ENCODE data around the gene EFCC1. TPM values are rescaled to one million over a fixed set of nuclear protein-coding genes. Genes with fewer than 3 reads are reported as not detected.

EFCC1 gene
- total RNA-seq, 1 experiment from 2014 or later: 1.0 TPM

DNA sequence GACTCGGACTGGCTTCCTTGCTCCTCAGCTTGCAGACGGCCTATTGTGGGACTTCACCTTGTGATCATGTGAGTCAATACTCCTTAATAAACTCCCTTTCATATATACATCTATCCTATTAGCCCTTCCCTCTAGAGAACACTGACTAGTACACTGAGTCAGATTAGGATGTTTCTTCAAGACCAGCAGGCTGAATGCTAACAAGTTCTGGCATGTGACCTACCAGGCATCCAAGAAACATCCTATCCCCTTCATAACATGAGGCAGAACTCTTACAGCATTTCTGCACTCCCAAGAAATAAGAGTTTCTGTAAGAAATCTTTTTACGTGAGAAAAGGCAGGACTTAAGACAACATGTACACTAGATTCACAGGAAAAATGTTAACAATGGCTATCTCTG lies 16.5 kb upstream of the EFCC1 start:
- ChIA-PET RAD21 (ENCODE audit: low non-redundant PET in 1 of 2, low total read pairs in 2 of 2, uncharacterized antibody in 2 of 2, unreplicated experiment in 2 of 2) (no interaction called here), CTCF (no interaction called here), POLR2A (no interaction called here)
- Histone ChIP-seq H3K9me3 (ENCODE audit: control insufficient read depth in 1 of 2, insufficient read depth in 1 of 2, low read depth in 1 of 2, low read length in 2 of 2) (no peaks in the 10 kb centered on the region), H3K27me3 (ENCODE audit: insufficient read depth, low read length) (no peaks in the 10 kb centered on the region), H3K9ac (ENCODE audit: low read length) (no peak overlapping the region), H3K4me1 (ENCODE audit: control insufficient read depth in 1 of 2, insufficient read depth in 2 of 2, low read length in 2 of 2) (no peaks in the 10 kb centered on the region), H3K9me2 (ENCODE audit: insufficient read depth) (no peaks in the 10 kb centered on the region), H3K4me2 (ENCODE audit: low read length) (no peak overlapping the region), H3K79me2 (ENCODE audit: insufficient read depth, low read length) (no peaks in the 10 kb centered on the region), H3K36me3 (ENCODE audit: control insufficient read depth in 1 of 2, insufficient read depth in 2 of 2, low read length in 2 of 2) (no peaks in the 10 kb centered on the region), H3K27ac (ENCODE audit: low read depth, low read length) (no peak overlapping the region), H4K20me1 (ENCODE audit: insufficient read depth) (no peaks in the 10 kb centered on the region), H2AFZ (ENCODE audit: low read depth, low read length, poor library complexity, severe bottlenecking) (no peak overlapping the region), H3K4me3 (replicated peaks in 1 of 2; ENCODE audit: low read depth in 1 of 2, low read length in 2 of 2) (no peak overlapping the region)
- TF ChIP-seq POLR2AphosphoS5 (IDR thresholded peaks at IDR 0.05; ENCODE audit: low read depth, low read length) (no peak), SIN3A (IDR thresholded peaks at IDR 0.05; ENCODE audit: low read depth) (no peak), TCF7L2 (IDR thresholded peaks at IDR 0.05; ENCODE audit: borderline replicate concordance, extremely low read depth, insufficient read depth, insufficient read length) (no peak), JUND (IDR thresholded peaks at IDR 0.05) (no peak), SP1 (IDR thresholded peaks at IDR 0.05; ENCODE audit: low read depth) (no peak), ELF1 (IDR thresholded peaks at IDR 0.05; ENCODE audit: borderline replicate concordance, low read depth) (no peak)
- no TSS peak for BruUV-seq (replicated peaks)
- DNase-seq (ENCODE audit: low read depth, low spot score) (no peak), ATAC-seq (no peak)
- intact Hi-C loops (cut with micrococcal nuclease): no loop called here

DNA sequence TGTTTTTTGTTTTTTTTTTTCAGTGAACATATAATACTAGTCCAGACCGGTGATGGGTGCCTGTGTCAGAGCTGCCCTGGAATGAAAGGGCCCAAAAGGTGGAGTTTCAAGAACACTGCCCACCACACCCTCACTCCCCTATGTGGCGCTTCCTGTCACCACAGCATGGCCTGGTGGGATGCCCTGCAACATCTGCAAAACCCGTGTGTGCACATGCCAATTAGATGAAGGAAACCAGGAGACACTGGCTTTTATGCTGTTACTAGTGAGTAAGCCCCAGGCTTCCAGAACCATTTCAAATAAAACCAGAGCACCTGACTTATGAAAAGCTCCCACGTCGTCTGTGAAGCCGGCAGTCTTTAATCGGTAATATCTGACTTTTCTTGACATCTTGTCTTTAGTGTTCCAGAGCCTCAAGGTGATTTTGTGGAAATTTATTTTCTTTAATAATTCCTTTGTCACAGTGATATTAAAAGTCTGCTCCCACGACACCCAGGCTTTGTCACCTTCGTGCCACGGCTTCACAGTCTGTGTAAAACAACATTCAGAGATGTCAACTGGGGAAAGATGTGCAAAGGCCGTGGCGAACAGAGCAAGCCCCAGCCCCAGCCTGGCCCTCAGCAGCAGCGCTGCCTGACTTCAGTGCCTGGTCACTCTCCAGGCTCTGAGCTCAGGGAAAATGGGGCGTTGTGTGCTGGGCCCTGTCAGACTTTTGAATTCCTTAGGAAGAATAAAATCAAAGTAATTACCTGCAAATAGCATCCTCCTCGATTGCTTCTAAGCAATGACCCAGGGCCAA lies 13.6 kb upstream of the EFCC1 start:
- ChIA-PET CTCF (no interaction called here), RAD21 (ENCODE audit: low non-redundant PET in 1 of 2, low total read pairs in 2 of 2, uncharacterized antibody in 2 of 2, unreplicated experiment in 2 of 2) (no interaction called here), POLR2A (no interaction called here)
- no peaks in the 10 kb centered on the region for H3K36me3 ChIP-seq (ENCODE audit: control insufficient read depth in 1 of 2, insufficient read depth in 2 of 2, low read length in 2 of 2)
- H3K4me1 ChIP-seq (ENCODE audit: control insufficient read depth in 1 of 2, insufficient read depth in 2 of 2, low read length in 2 of 2): no peaks in the 10 kb centered on the region
- no peaks in the 10 kb centered on the region for H3K27me3 ChIP-seq (ENCODE audit: insufficient read depth, low read length)
- BruUV-seq (replicated peaks): no TSS peak
- H2AFZ ChIP-seq (ENCODE audit: low read depth, low read length, poor library complexity, severe bottlenecking): no peak overlapping the region
- intact Hi-C loops (cut with micrococcal nuclease): no loop called here
- no peak overlapping the region for H3K4me2 ChIP-seq (ENCODE audit: low read length)
- ATAC-seq (no peak), DNase-seq (ENCODE audit: low read depth, low spot score) (no peak)
- no peak overlapping the region for H3K9ac ChIP-seq (ENCODE audit: low read length)
- H3K79me2 ChIP-seq (ENCODE audit: insufficient read depth, low read length): no peaks in the 10 kb centered on the region
- H3K4me3 ChIP-seq (replicated peaks in 1 of 2; ENCODE audit: low read depth in 1 of 2, low read length in 2 of 2): no peak overlapping the region
- H3K9me3 ChIP-seq (ENCODE audit: control insufficient read depth in 1 of 2, insufficient read depth in 1 of 2, low read depth in 1 of 2, low read length in 2 of 2): no peaks in the 10 kb centered on the region
- H3K9me2 ChIP-seq (ENCODE audit: insufficient read depth): no peaks in the 10 kb centered on the region
- H4K20me1 ChIP-seq (ENCODE audit: insufficient read depth): no peaks in the 10 kb centered on the region
- no peak overlapping the region for H3K27ac ChIP-seq (ENCODE audit: low read depth, low read length)
- no peak for TF ChIP-seq SRF (IDR thresholded peaks at IDR 0.05; ENCODE audit: low read depth)
- TF ChIP-seq ELF1 (IDR thresholded peaks at IDR 0.05; ENCODE audit: borderline replicate concordance, low read depth): no peak
- TF ChIP-seq EZH2 (IDR thresholded peaks at IDR 0.05): no peak
- no peak for TF ChIP-seq POLR2AphosphoS5 (IDR thresholded peaks at IDR 0.05; ENCODE audit: low read depth, low read length)
- TF ChIP-seq YY1 (IDR thresholded peaks at IDR 0.05; ENCODE audit: extremely low read depth, insufficient replicate concordance, low read depth, low read length): no peak
- TF ChIP-seq RAD21 (IDR thresholded peaks at IDR 0.05; ENCODE audit: low read depth): no peak
- no peak for TF ChIP-seq ZNF274 (IDR thresholded peaks at IDR 0.05; ENCODE audit: low read depth, low read length)
- no peak for TF ChIP-seq ZFX (IDR thresholded peaks at IDR 0.05)
- TF ChIP-seq EGR1 (IDR thresholded peaks at IDR 0.05; ENCODE audit: low read depth): no peak
- no peak for TF ChIP-seq JUND (IDR thresholded peaks at IDR 0.05)
- no peak for TF ChIP-seq CBX3 (IDR thresholded peaks at IDR 0.05; ENCODE audit: low read depth)
- TF ChIP-seq POLR2A (IDR thresholded peaks at IDR 0.05; ENCODE audit: borderline replicate concordance, extremely low read depth, insufficient read depth, insufficient read length): no peak
- TF ChIP-seq, protein P1, sequence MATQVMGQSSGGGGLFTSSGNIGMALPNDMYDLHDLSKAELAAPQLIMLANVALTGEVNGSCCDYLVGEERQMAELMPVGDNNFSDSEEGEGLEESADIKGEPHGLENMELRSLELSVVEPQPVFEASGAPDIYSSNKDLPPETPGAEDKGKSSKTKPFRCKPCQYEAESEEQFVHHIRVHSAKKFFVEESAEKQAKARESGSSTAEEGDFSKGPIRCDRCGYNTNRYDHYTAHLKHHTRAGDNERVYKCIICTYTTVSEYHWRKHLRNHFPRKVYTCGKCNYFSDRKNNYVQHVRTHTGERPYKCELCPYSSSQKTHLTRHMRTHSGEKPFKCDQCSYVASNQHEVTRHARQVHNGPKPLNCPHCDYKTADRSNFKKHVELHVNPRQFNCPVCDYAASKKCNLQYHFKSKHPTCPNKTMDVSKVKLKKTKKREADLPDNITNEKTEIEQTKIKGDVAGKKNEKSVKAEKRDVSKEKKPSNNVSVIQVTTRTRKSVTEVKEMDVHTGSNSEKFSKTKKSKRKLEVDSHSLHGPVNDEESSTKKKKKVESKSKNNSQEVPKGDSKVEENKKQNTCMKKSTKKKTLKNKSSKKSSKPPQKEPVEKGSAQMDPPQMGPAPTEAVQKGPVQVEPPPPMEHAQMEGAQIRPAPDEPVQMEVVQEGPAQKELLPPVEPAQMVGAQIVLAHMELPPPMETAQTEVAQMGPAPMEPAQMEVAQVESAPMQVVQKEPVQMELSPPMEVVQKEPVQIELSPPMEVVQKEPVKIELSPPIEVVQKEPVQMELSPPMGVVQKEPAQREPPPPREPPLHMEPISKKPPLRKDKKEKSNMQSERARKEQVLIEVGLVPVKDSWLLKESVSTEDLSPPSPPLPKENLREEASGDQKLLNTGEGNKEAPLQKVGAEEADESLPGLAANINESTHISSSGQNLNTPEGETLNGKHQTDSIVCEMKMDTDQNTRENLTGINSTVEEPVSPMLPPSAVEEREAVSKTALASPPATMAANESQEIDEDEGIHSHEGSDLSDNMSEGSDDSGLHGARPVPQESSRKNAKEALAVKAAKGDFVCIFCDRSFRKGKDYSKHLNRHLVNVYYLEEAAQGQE (IDR thresholded peaks at IDR 0.05; ENCODE audit: low read depth): no peak
- TF ChIP-seq EZH2phosphoT487 (IDR thresholded peaks at IDR 0.05; ENCODE audit: borderline replicate concordance): no peak
- no peak for TF ChIP-seq MAX (IDR thresholded peaks at IDR 0.05)
- no peak for TF ChIP-seq FOSL1 (IDR thresholded peaks at IDR 0.05; ENCODE audit: low read depth)
